ENCODE measurements around the gene PLCB1.

The PLCB1 gene

GRCh38 chr20:8209061-8209460 lies 77.0 kb downstream of the PLCB1 start:
- Histone ChIP-seq H3K9ac (ENCODE audit: low read depth, low read length) (no peak overlapping the region), H3K4me3 (ENCODE audit: low read depth in 1 of 2, low read length in 2 of 2) (no peak overlapping the region), H3K4me1 (ENCODE audit: insufficient read depth, low read length) (peaks cover 27% of the 10 kb centered on the region), H3K36me3 (ENCODE audit: insufficient read depth, low read length) (no peaks in the 10 kb centered on the region), H3K27ac (ENCODE audit: low read length) (no peak overlapping the region), H3K9me3 (ENCODE audit: insufficient read depth, low read length, severe bottlenecking) (no peaks in the 10 kb centered on the region), H3K27me3 (ENCODE audit: insufficient read depth, low read length, poor library complexity) (no peaks in the 10 kb centered on the region), H3K4me2 (ENCODE audit: insufficient read depth, low read length) (no peak overlapping the region), H3K79me2 (ENCODE audit: insufficient read depth, low read length) (peaks cover 65% of the 10 kb centered on the region), H2AFZ (ENCODE audit: low read depth, low read length) (no peak overlapping the region), H4K20me1 (ENCODE audit: insufficient read depth, low read length) (no peaks in the 10 kb centered on the region; the same call in 1 of the 2 replicates)
- DNase-seq = no peak
- TF ChIP-seq CTCF (IDR thresholded peaks at IDR 0.05; ENCODE audit: borderline replicate concordance, extremely low read depth, low read length, poor library complexity, severe bottlenecking) = no peak
- TF ChIP-seq EZH2 (IDR thresholded peaks at IDR 0.05; ENCODE audit: borderline replicate concordance, low read depth, low read length, severe bottlenecking) = no peak
- no peak for ATAC-seq (ENCODE audit: insufficient read depth, low read depth)

- Histone ChIP-seq H3K9me3 (ENCODE audit: insufficient read depth, low read length, severe bottlenecking) (no peaks in the 10 kb centered on the region), H3K36me3 (ENCODE audit: insufficient read depth, low read length) (no peaks in the 10 kb centered on the region), H2AFZ (ENCODE audit: low read depth, low read length) (no peak overlapping the region), H3K27ac (ENCODE audit: low read length) (no peak overlapping the region), H4K20me1 (ENCODE audit: insufficient read depth, low read length) (no peaks in the 10 kb centered on the region; the same call in 1 of the 2 replicates), H3K4me1 (ENCODE audit: insufficient read depth, low read length) (peaks cover 42% of the 10 kb centered on the region), H3K27me3 (ENCODE audit: insufficient read depth, low read length, poor library complexity) (no peaks in the 10 kb centered on the region), H3K79me2 (ENCODE audit: insufficient read depth, low read length) (peaks cover 66% of the 10 kb centered on the region), H3K9ac (ENCODE audit: low read depth, low read length) (no peak overlapping the region), H3K4me2 (ENCODE audit: insufficient read depth, low read length) (no peak overlapping the region), H3K4me3 (ENCODE audit: low read depth in 1 of 2, low read length in 2 of 2) (no peak overlapping the region)
- ATAC-seq (ENCODE audit: insufficient read depth, low read depth) (no peak), DNase-seq (no peak)
- TF ChIP-seq EZH2 (IDR thresholded peaks at IDR 0.05; ENCODE audit: borderline replicate concordance, low read depth, low read length, severe bottlenecking) (no peak), CTCF (IDR thresholded peaks at IDR 0.05; ENCODE audit: borderline replicate concordance, extremely low read depth, low read length, poor library complexity, severe bottlenecking) (no peak)
Observed at GRCh38 chr20:8210749-8211148, 78.7 kb downstream of the PLCB1 start.

GRCh38 chr20:8212286-8212685 lies 80.2 kb downstream of the PLCB1 start:
- no peak overlapping the region for H3K4me2 ChIP-seq (ENCODE audit: insufficient read depth, low read length)
- DNase-seq (no peak), ATAC-seq (ENCODE audit: insufficient read depth, low read depth) (no peak)
- peaks cover 42% of the 10 kb centered on the region for H3K4me1 ChIP-seq (ENCODE audit: insufficient read depth, low read length)
- H3K27me3 ChIP-seq (ENCODE audit: insufficient read depth, low read length, poor library complexity) = no peaks in the 10 kb centered on the region
- H3K79me2 ChIP-seq (ENCODE audit: insufficient read depth, low read length) = peaks cover 71% of the 10 kb centered on the region
- H3K27ac ChIP-seq (ENCODE audit: low read length) = no peak overlapping the region
- H4K20me1 ChIP-seq (ENCODE audit: insufficient read depth, low read length) = no peaks in the 10 kb centered on the region; the same call in 1 of the 2 replicates
- H3K36me3 ChIP-seq (ENCODE audit: insufficient read depth, low read length) = no peaks in the 10 kb centered on the region
- no peaks in the 10 kb centered on the region for H3K9me3 ChIP-seq (ENCODE audit: insufficient read depth, low read length, severe bottlenecking)
- no peak overlapping the region for H2AFZ ChIP-seq (ENCODE audit: low read depth, low read length)
- no peak for TF ChIP-seq CTCF (IDR thresholded peaks at IDR 0.05; ENCODE audit: borderline replicate concordance, extremely low read depth, low read length, poor library complexity, severe bottlenecking)
- TF ChIP-seq EZH2 (IDR thresholded peaks at IDR 0.05; ENCODE audit: borderline replicate concordance, low read depth, low read length, severe bottlenecking) = no peak
- no peak overlapping the region for H3K4me3 ChIP-seq (ENCODE audit: low read depth in 1 of 2, low read length in 2 of 2)
- H3K9ac ChIP-seq (ENCODE audit: low read depth, low read length) = no peak overlapping the region
